NT2/D1 (cell line): ENCODE results near the gene C2CD5.

ENCODE experiments used
- DNase-seq: peaks from one replicate; pipeline ENCODE4 v3.0.0-alpha.2; 2011; ENCODE audit warnings: low read depth, low spot score
- H3K27me3 ChIP-seq: 2 replicates; pipeline ENCODE4 v1.6.0; 2011; ENCODE audit warnings: mild to moderate bottlenecking; ENCODE audit not compliant: insufficient read length, insufficient read depth
- H3K36me3 ChIP-seq: 2 replicates; pipeline ENCODE4 v1.6.1; 2011; ENCODE audit warnings: mild to moderate bottlenecking, low read length, mixed read lengths; ENCODE audit not compliant: insufficient read depth, insufficient read length
- H3K4me1 ChIP-seq: 2 replicates; pipeline ENCODE4 v1.5.1; 2011; ENCODE audit not compliant: insufficient read depth, insufficient read length
- H3K4me3 ChIP-seq: 2 replicates; pipeline ENCODE4 v1.5.1; 2011; ENCODE audit warnings: low read depth; ENCODE audit not compliant: insufficient read length
- H3K9ac ChIP-seq: 2 replicates; pipeline ENCODE4 v1.6.0; 2011; ENCODE audit warnings: low read depth; ENCODE audit not compliant: insufficient read length
- H3K9me3 ChIP-seq: 2 replicates; pipeline ENCODE4 v1.5.1; 2011; ENCODE audit warnings: mild to moderate bottlenecking, low read length; ENCODE audit not compliant: insufficient read depth
- SUZ12 ChIP-seq: IDR thresholded peaks from 2 replicates; pipeline ENCODE4 v1.6.1; 2011; ENCODE audit not compliant: insufficient read length, insufficient read depth; ENCODE audit errors: extremely low read depth
- YY1 ChIP-seq: IDR thresholded peaks from 2 replicates; pipeline ENCODE4 v1.6.1; 2011; ENCODE audit not compliant: insufficient read length, insufficient read depth
- ZNF274 ChIP-seq: IDR thresholded peaks from 2 replicates; pipeline ENCODE4 v1.6.1; 2011; ENCODE audit warnings: mild to moderate bottlenecking, low read depth, low read length

Gene C2CD5

DNA sequence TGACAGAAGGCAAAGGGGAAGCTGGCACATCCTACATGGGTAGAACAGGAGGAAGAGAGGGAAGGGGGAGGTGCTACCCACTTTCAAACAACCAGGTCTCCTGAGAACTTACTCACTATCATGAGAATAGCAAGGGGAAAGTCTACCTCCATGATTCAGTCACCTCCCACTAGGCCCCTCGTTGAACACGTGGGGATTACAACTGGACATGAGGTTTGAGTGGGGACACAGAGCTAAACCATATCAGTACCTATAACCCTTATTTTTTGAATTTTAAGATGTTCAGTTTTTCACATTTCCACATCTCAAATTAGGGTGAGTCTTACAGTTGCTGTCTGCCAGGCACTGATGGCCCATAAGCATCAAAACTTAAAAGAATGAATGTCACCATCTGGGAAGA lies 129.6 kb downstream of the C2CD5 start:
- TF ChIP-seq SUZ12 (no peak), ZNF274 (no peak), YY1 (no peak)

DNA sequence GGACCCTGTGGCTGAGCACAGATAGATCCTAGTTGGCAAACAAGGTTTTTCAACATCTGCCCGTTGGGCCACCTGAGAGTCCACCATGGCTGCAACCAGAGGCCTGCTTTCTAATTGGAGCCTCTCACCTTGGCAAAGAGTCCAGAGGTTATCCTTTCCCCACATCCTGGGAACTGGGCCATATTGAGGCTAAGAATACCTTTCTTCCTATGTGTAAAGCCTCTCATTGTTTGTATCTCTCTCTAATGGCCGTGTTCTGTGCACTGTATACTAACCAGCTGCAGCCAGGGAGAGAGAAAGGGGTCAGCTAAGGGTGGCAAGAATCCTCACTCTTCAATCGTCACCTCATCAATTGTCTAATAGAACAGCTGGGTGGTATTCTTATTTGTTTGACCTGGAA lies 130.8 kb downstream of the C2CD5 start:
- TF ChIP-seq ZNF274 (no peak), YY1 (no peak), SUZ12 (no peak)
- H3K4me3 ChIP-seq, result no peak overlapping the region
- no peak overlapping the region for H3K9ac ChIP-seq
- H3K4me1 ChIP-seq, result peaks cover 2% of the 10 kb centered on the region
- no peaks in the 10 kb centered on the region for H3K36me3 ChIP-seq
- no peaks in the 10 kb centered on the region for H3K9me3 ChIP-seq
- DNase-seq, result no peak
- H3K27me3 ChIP-seq, result no peaks in the 10 kb centered on the region

More for the DNA sequence above, 129.6 kb downstream of the C2CD5 start:
- Histone ChIP-seq H3K4me1 (no peaks in the 10 kb centered on the region), H3K27me3 (no peaks in the 10 kb centered on the region), H3K4me3 (no peak overlapping the region), H3K36me3 (no peaks in the 10 kb centered on the region), H3K9ac (no peak overlapping the region), H3K9me3 (no peaks in the 10 kb centered on the region)
- DNase-seq, result no peak

DNA sequence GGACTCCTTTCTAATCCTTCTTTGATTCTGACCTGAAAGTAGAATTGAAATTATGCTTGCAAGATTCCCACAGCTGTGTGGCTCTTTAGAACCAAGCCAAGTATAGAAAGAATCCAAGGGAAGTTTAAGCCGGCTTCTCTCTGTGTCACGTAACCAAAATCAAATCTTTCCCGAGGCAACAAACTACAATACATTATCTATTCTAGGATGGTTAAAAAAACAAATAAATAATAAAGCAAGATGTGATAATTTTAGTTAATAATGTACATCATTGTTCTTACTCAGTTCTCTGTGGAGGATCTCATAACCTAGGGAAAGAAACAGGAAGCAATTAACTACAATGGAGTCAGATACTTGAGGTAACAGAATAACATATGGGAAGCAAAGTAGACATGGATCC lies 131.8 kb downstream of the C2CD5 start:
- Histone ChIP-seq H3K36me3 (no peaks in the 10 kb centered on the region), H3K9me3 (no peaks in the 10 kb centered on the region), H3K9ac (no peak overlapping the region), H3K4me1 (peaks cover 2% of the 10 kb centered on the region), H3K4me3 (no peak overlapping the region), H3K27me3 (no peaks in the 10 kb centered on the region)
- TF ChIP-seq ZNF274 (no peak), YY1 (no peak), SUZ12 (no peak)
- DNase-seq, result no peak

DNA sequence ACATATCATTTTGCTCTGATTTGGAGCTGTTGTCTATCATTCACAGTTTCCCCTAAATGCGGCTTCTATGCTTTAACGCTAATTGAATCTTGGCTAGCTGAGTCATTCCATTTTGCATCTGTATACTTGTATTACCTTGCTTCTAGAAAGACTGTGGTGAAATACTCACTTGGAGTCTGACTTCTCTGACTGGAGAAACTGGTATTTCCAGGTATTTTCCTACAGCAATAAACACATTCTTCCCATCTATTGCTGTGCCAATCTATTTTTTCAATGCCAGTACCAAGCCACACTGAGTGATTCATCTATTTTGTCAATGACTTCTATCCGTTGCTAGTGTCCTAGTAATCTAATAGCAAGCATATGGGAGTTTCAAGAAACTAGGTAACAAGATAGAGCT lies 133.9 kb downstream of the C2CD5 start:
- Histone ChIP-seq H3K9me3 (no peaks in the 10 kb centered on the region), H3K27me3 (no peaks in the 10 kb centered on the region), H3K9ac (no peak overlapping the region), H3K4me3 (no peak overlapping the region), H3K36me3 (no peaks in the 10 kb centered on the region), H3K4me1 (peaks cover 2% of the 10 kb centered on the region)
- no peak for DNase-seq
- TF ChIP-seq SUZ12 (no peak), ZNF274 (no peak)

DNA sequence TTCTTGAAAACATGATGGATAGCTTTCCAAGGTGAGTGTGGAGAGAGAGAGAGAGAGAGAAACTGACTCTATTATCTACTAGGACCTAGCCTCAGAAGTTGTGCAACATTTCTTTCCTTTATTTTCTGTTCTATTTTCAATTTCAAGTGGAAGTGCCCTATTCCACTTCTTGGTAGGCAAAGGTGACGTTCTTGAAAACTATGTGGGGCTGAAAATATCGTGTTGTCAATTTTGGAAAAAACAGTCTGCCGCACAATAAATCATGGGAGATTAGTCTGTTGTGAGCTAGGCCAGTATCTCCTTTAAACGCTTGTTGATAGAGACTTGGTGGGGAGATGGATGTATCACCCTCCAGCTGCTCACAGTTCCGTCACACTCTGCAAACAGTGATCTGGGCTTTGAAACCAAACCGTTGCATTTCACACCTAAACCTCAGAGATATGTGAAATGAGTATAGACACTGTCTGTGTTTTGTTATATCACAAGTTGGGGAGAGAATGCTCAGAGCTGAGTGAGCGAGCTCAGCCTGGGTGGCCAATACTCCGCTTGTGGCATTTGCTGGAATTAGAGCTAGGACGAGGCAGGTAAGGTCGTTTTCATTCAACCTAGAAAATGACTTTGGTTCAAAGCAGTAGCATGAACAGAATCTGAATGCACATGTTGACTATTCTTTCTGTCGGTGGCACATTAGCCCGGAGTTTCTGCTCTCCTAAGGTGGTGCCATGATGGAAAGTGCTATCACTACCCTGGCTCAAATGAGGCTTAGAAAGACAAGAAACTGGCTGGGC lies 134.8 kb downstream of the C2CD5 start:
- TF ChIP-seq YY1 (no peak), SUZ12 (no peak), ZNF274 (no peak)
- H3K4me3 ChIP-seq, result no peak overlapping the region
- H3K9ac ChIP-seq, result no peak overlapping the region
- H3K27me3 ChIP-seq, result no peaks in the 10 kb centered on the region
- H3K36me3 ChIP-seq, result no peaks in the 10 kb centered on the region
- no peak for DNase-seq
- H3K9me3 ChIP-seq, result no peaks in the 10 kb centered on the region
- peaks cover 2% of the 10 kb centered on the region for H3K4me1 ChIP-seq

DNA sequence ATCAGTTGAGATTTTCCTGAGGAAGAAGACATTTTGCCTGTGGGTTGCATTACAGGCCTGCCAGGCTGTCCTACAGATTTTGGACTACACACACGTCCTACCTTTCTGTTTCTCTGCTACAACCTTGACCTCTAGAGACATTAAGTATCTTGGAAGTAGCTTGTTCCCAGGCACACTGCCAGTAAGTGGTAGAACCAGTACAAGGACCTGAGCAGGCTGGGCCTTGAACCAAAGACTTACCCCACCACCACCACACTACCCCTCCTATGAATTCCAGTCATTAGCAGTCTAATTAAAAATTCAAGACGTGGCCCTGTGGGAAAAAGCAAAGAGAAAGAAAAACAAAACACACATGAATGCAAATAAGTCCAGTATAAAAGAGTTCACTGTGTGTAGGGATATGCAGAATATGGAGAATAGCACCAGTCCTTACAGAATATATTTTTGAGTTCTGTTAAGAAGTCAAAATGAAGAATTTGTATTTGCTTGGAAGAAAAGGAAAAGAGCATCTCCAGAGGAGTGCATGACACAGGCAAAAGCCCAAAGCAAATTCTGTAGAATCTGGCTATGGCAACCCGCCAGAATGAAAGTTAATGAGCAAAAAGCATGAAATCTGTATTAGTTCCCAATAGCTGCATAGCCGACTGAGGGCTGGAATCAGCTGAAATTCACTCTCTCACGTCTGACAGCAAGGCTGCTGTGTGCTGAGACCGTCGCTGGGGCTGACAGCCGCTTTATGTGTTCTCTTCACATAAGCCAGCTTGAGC lies 135.5 kb downstream of the C2CD5 start:
- H3K4me3 ChIP-seq, result no peak overlapping the region
- H3K9me3 ChIP-seq, result no peaks in the 10 kb centered on the region
- H3K4me1 ChIP-seq, result peaks cover 2% of the 10 kb centered on the region
- H3K36me3 ChIP-seq, result no peaks in the 10 kb centered on the region
- no peaks in the 10 kb centered on the region for H3K27me3 ChIP-seq
- DNase-seq, result no peak
- H3K9ac ChIP-seq, result no peak overlapping the region
- TF ChIP-seq SUZ12 (no peak), ZNF274 (no peak), YY1 (no peak)

DNA sequence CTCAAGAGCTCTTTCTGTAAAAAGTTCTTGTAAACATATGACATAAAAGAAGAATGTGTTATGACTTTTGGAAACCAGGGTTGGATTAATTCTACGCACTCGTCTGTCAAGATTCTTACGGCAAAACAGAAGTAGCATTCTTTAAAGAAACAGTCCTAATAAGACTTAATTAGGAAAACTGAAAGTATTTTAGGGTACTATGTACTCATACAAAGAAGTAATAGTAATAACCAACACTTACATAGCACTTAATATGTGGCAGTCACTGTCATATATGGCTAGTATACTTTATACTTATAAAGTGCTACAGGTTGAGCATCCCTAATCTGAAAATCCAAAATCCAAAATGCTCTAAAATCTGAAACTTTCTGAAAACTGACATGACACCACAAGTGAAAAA lies 136.9 kb downstream of the C2CD5 start:
- H3K9me3 ChIP-seq, result no peaks in the 10 kb centered on the region
- TF ChIP-seq ZNF274 (no peak), SUZ12 (no peak), YY1 (no peak)
- peaks cover 2% of the 10 kb centered on the region for H3K4me1 ChIP-seq
- H3K27me3 ChIP-seq, result no peaks in the 10 kb centered on the region
- no peak overlapping the region for H3K9ac ChIP-seq
- no peak for DNase-seq
- H3K4me3 ChIP-seq, result no peak overlapping the region
- no peaks in the 10 kb centered on the region for H3K36me3 ChIP-seq
